GM12872 (cell line): ENCODE results near the gene PPP3CB.

ENCODE experiments used
- CTCF ChIP-seq: IDR thresholded peaks from 3 replicates; pipeline ENCODE4 v1.5.1; 2011; ENCODE audit warnings: low read depth, mild to moderate bottlenecking, low read length, moderate library complexity; ENCODE audit not compliant: insufficient read depth

PPP3CB gene

DNA sequence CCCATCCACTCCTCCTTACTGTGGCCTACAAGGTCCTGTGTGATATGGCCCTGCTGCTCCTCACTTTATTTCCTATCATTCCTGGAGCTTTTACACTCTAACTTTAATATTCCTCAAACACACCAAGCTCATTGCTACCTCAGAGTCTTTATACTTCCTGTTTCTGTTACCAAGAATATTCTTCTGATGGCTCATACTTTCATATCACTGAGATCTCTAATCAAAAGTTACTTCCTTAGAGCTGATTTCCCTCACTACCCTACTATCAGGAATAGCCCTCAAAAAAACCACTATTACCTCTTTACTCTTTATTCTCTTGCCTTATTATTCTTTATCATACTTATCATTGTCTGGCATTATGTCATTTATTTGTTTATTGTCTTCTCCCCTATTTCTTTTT, 5.8 kb upstream of the PPP3CB start:
- TF ChIP-seq CTCF: no peak

GRCh38 chr10:73497623-73498022, 1.8 kb upstream of the PPP3CB start:
- TF ChIP-seq CTCF: no peak

DNA sequence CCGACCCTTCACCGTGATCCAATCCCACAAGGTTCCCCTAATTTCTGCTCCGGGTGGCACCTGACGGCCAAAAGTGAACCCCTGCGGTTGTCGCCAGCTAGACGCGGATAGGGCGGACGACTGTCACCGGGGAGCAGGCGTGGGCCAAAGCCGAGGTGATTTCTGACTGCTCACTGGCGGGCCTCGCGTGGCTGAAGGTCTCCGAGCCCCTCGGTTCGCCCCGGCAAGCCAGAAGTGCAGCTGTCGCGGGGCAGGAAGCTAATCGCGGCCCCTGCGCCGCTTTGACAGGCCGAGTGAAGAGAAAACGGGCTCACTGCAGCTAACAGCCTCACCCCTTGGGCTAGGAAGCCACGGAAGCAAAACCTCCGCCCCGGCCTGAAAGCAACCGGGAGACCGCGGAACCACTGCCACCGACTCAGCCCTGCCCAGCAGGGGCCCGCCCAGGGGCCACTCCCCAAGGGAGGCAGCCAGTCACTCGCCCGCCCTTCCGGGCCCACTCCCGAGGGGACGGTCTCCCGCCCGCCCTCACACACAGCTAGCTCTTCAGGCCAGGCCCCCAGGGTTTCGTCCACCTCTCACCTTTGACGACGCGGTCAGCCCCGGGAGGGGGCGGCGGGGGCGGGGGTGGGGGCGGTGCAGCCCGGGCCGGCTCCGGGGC, 469 bp downstream of the PPP3CB start:
- no peak for TF ChIP-seq CTCF

- TF ChIP-seq CTCF: no peak
These were observed 973 bp downstream of the PPP3CB start for GRCh38 chr10:73494877-73495225.

GRCh38 chr10:73494213-73494612, 1.6 kb downstream of the PPP3CB start:
- no peak for TF ChIP-seq CTCF

DNA sequence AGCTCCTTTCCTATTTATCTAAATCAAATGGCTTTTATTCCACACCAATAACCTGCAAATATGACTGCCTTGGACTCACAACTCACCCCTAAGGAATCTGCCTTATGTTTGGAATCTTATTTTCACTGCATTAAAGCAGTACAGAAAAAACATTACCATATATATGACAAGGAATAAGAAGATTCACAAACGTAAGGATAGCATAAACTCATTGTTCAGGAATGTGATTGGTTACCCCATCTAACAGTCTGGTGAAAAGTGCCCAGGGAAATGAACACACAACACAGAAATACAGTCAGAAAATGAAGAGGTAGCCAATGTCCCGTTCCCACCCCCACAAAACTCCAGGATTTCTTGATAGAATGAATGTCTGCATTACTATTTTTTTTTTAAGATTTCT, 2.0 kb downstream of the PPP3CB start:
- no peak for TF ChIP-seq CTCF

GRCh38 chr10:73486601-73487000, 9.2 kb downstream of the PPP3CB start:
- TF ChIP-seq CTCF: no peak
